ENCODE results near the gene KCNH1.
"Not testable (repeated sequence)": the region's sequence is repeated elsewhere in the genome, so short reads cannot be mapped to it uniquely, and the experiment has no call there.

Gene KCNH1

GRCh38 chr1:210995931-210996330 lies 138.0 kb downstream of the KCNH1 start:
- not testable (repeated sequence) for DNase-seq (ENCODE audit: low read depth)

DNA sequence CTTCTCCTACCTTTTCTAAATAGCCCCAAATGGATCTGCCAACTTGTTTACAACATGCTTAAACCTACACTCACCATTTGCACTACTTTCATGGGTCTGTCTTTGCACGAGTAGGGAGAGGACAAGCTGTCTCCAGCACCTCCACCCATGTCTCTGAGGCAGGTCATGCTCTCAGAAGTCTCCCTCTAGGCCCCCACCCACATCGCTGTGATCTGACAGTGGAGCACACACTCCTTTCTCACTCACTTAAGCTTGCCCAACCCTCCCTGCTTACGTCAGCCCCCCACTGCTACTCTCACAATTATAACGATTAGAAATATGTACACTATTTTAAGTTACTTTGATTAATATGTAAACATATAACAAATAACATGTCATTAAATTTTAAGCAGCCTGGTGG lies 141.1 kb downstream of the KCNH1 start:
- DNase-seq (ENCODE audit: low read depth): no peak

DNA sequence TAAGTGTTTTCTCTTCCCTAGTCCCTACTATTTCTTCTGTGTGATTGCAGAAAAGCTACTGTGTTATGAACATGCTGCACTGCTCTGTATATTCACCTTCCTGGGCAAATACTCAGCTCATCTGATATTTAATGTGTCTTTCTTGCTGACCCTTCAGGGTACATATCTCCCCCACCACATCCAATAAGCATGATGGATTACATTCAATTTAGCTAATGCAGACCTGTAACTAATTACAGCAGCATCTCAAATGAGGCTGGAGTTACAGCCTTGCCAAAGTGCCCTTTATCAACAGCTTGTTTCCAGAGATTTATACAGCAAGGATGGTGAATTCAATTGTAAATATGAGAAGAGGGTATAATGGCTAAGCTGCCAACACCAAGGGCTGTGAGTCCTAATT lies 144.0 kb downstream of the KCNH1 start:
- DNase-seq (ENCODE audit: low read depth): no peak

GRCh38 chr1:210981490-210981889 lies 152.5 kb downstream of the KCNH1 start:
- DNase-seq (ENCODE audit: low read depth): no peak

- no peak for DNase-seq (ENCODE audit: low read depth)
Measured at GRCh38 chr1:210980082-210980481, 153.9 kb downstream of the KCNH1 start.

- DNase-seq (ENCODE audit: low read depth): no peak
Measured at GRCh38 chr1:210978974-210979354, 155.0 kb downstream of the KCNH1 start.

DNA sequence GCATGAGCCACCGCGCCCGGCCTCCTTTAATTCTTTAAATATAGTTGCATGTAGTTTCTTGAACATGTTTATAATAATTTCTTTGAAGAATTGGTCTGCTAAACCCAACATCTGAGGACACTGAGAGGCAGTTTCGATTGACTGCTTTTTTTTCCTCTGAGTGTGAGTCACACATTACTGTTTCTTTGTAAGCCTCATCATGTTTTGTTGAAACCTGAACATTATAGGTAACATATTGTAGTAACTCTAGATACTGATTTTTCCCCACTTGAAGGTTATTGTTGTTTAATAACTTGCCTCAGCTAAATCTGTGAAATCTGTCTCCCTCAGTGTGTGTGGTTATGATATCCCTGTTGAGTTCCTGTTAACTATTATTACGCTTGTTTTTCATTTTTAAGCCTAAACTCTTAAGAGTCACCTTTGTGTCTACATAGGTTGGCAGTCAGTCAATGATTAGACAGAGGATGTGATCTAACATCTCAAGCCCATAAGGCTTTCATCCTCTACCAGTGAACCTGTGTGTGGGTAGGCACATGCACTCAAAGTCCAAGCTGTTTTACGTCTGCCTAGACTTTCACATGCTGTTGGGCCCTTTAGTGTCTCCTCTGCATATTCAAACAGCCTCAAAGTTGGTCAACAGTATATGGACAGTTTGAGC lies 155.5 kb downstream of the KCNH1 start:
- DNase-seq (ENCODE audit: low read depth): no peak

DNA sequence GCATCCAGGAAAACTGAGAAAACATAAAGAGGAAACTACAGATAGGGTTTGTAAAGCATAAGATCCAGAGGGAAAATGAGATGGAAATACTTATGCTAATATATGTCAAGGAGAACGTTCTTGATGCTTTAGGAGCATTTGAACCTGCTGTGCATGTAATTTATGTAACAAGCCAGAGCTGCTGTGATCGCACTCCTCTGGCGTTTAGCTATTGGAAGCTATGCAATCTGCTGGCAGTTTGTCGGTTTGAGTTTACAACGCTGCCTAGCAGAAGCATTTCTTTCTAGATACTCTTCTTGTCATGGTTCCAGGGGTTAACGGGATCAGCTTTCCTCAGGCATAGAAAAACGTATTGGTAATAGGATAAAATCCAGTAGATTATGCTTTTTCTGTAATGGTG lies 182.7 kb downstream of the KCNH1 start:
- DNase-seq (ENCODE audit: low read depth): no peak

- peak; percentile 28 for DNase-seq (ENCODE audit: low read depth)
Measured at GRCh38 chr1:210949940-210950546, 183.9 kb downstream of the KCNH1 start.

- no peak for DNase-seq (ENCODE audit: low read depth)
Measured at GRCh38 chr1:210949489-210949888, 184.5 kb downstream of the KCNH1 start.

GRCh38 chr1:210949039-210949438 lies 184.9 kb downstream of the KCNH1 start:
- no peak for DNase-seq (ENCODE audit: low read depth)

- DNase-seq (ENCODE audit: low read depth): no peak
Measured at GRCh38 chr1:210944252-210944651, 189.7 kb downstream of the KCNH1 start.

GRCh38 chr1:210942513-210942912 lies 191.4 kb downstream of the KCNH1 start:
- DNase-seq (ENCODE audit: low read depth): no peak

DNA sequence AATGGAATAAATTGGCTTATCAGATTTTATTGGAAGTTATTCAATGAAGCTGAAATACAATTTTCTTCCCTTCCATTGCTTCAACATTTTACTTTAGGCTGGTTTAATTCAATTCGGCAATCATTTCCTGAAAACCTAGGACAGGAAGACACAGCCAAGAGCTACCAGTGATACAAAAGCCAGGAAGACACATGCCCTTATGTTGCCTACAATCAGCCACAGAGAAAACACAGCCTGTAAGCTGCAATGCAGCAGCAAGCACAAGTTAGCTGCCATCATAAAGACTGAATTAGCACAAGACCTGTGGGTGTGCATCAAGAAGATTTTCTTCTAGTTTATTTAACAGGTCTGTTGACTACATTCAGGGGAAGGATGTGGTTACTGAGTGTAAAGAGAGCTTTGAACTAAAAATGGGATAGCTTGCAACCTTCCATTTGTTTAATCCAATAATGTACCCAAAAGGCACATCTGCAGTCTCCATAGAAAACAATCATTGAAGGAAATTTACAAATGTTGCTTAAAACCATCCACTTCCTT lies 193.8 kb downstream of the KCNH1 start:
- DNase-seq (ENCODE audit: low read depth): no peak

- DNase-seq (ENCODE audit: low read depth): no peak
Measured at GRCh38 chr1:210938416-210938925, 195.5 kb downstream of the KCNH1 start.

DNA sequence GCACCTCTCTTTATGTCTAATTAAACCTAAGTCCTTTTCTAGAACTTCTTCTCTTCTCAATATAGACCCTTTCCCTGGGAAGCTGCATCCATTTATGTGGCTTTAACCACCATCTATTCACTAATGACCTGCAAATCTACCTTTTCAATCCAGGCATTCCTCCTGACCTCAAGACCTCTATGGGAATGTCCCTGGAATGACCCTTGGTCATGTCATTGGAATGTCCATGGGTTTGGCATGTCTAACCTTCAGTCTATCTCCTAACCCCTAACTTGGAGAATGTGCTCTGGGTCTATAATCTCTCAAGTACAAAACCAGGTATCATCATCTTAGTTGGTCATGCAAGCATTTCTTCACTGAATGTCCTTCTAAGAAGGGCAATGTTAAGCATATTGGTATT lies 196.1 kb downstream of the KCNH1 start:
- no peak for DNase-seq (ENCODE audit: low read depth)

DNA sequence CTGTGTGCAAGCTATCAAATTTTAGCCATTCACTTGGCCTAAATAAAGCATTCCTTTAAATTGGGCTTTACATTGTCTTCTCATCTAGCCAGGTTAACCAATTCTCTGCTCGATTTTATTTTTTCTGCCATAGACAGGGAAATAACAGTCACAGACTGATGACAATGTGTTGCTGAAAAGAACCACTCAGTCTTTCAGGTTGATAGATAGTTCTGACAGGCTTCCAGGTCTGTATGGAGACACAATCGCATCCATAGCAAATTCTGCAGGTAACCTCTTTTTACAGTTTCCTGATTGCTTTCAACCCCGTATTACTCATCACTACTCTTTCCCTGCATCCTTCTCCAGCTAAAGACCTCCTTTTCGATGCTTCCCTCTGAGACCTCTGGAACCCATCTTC lies 198.0 kb downstream of the KCNH1 start:
- no peak for DNase-seq (ENCODE audit: low read depth)

GRCh38 chr1:210932104-210932503 lies 201.8 kb downstream of the KCNH1 start:
- DNase-seq (ENCODE audit: low read depth): no peak

DNA sequence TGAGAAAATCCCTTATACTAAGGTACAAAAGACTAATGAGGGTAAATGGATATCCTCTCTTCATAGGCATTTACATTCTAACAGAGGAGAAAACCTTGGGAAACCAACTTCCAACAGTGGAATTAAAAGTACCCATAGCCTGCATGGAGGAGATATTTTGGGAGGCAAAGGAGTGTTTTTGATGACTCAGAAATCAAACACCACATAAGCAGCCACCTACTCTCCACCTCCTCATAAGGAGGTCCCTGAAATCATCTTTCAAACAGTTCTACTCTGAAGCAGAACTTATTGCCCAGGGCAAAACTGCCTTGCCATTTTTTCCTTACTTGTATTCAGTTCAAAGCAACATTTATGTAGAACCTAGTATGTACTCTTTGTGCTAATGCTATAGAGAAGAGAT lies 211.3 kb downstream of the KCNH1 start:
- no peak for DNase-seq (ENCODE audit: low read depth)

DNA sequence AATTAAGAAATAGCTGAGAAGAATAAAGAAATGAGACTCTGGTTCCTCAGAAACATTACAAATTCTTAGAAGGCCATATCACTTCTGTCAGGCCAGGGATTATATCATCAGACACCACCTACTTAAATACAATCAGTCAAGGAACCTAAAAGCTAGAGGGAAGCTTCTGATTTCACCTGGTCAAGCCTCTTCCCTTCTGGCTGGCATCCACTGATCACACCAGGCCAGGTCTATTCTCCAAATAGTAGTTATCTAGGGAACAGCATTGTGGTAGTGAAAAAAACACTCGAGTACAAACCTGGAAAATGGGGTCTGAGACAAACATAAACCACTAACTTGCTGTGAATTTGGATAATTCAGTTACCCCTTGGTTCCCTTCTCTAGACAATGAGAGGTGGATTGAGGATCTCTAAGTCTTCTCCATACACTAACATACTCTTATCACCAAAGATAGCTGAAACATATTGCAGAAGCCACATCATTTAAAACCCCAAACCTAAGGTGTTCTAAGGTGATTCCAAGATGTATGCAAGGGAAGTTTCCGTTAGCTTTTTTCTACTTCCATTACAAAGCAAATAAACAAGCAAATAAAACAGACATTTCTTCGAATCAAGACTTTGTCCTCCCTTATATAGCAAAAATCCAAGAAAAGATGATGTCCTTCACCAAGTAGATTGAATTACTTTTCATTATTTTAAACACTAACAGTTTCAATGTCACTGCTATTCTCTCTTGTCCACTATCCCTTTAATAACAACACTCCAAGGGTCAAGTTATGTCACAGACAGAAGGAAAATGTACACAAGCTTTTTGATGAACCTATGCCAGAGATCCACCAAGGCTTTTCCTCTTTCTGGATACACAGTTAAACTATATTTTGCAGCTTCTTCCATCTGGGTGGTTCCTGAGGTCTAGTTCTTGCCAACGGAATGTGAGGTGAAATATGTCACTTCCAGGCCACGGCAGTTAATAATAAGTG lies 212.9 kb downstream of the KCNH1 start:
- no peak for DNase-seq (ENCODE audit: low read depth)

GRCh38 chr1:210920258-210920657 lies 213.7 kb downstream of the KCNH1 start:
- no peak for DNase-seq (ENCODE audit: low read depth)

DNA sequence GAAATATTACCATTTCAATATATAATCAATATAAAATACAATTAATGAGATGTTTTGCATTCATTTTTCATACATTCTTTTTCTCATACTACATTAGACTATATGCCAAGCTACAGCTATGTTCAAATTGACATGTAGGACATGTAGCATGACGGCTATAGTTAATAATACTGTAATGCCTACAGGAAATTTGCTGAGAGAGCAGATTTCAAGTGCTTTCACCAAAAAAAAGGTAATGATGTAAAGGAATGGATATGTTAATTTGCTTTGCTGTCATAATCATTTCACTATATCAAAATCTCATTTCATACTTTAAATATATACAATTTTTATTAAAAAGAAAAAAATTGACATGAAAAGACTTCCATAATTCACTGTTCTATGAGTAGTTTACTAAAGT lies 215.1 kb downstream of the KCNH1 start:
- DNase-seq (ENCODE audit: low read depth): no peak

Measured in stimulated activated CD4-positive, alpha-beta T cell treated with anti-CD3 and anti-CD28 coated beads, Interleukin-2, amount 100 ng/mL, for 4 hours (primary cell).